Natural killer cell (primary cell): ENCODE data around the gene ERVV-1. TPM values are rescaled to one million over a fixed set of nuclear protein-coding genes. Genes with fewer than 3 reads are reported as not detected.
A peak's percentile ranks its signal among the peaks of the same experiment; 100 is the strongest.

Source experiments
- ATAC-seq, 3 donors: fragments of 150-1000 bp in 2 of 3; fragments of 200-7000 bp in 1 of 3; cut with Tn5 transposase; 1 replicate in 1 of 3; 2 replicates in 2 of 3; pipeline ENCODE4 v1.10.0; 2021; ENCODE audit warnings: mild to moderate bottlenecking in 2 of 3, moderate library complexity in 2 of 3
- DNase-seq, 2 donors: peaks; one replicate each; pipeline versions ENCODE4 v3.0.0 to v3.0.0-alpha.2; 2013 to 2021; ENCODE audit warnings: mixed read lengths in 1 of 2
- H3K27ac ChIP-seq: one replicate; pipeline ENCODE4 v1.5.1; 2013; ENCODE audit warnings: mild to moderate bottlenecking, low read length
- H3K27me3 ChIP-seq: one replicate; pipeline ENCODE4 v1.6.1; 2013; ENCODE audit warnings: low read length; ENCODE audit not compliant: control insufficient read depth, insufficient read depth
- H3K36me3 ChIP-seq: one replicate; pipeline ENCODE4 v1.6.1; 2013; ENCODE audit warnings: low read length; ENCODE audit not compliant: control insufficient read depth, insufficient read depth
- H3K4me1 ChIP-seq: one replicate; pipeline ENCODE4 v1.6.1; 2013; ENCODE audit warnings: low read length; ENCODE audit not compliant: control insufficient read depth, insufficient read depth
- H3K4me3 ChIP-seq: one replicate; pipeline ENCODE4 v1.5.1; 2013; ENCODE audit warnings: low read length
- H3K9me3 ChIP-seq: one replicate; pipeline ENCODE4 v1.6.1; 2013; ENCODE audit warnings: low read length; ENCODE audit not compliant: control insufficient read depth, insufficient read depth
- H3K27ac Mint-ChIP-seq, 2 donors: one replicate each; pipeline ENCODE4 v1.8.0; 2022; ENCODE audit warnings: mild to moderate bottlenecking in 2 of 2, mixed read lengths in 2 of 2, moderate library complexity in 1 of 2
- H3K27me3 Mint-ChIP-seq, 2 donors: one replicate each; pipeline ENCODE4 v1.8.0; 2022; ENCODE audit warnings: low read depth in 2 of 2, mixed read lengths in 2 of 2
- H3K36me3 Mint-ChIP-seq: one replicate; pipeline ENCODE4 v1.8.0; 2022; ENCODE audit warnings: mixed read lengths
- H3K4me1 Mint-ChIP-seq, 2 donors: one replicate each; pipeline ENCODE4 v1.8.0; 2022; ENCODE audit warnings: mixed read lengths in 2 of 2
- H3K4me3 Mint-ChIP-seq: one replicate; pipeline ENCODE4 v1.8.0; 2022; ENCODE audit warnings: mild to moderate bottlenecking, moderate library complexity, mixed read lengths
- H3K9me3 Mint-ChIP-seq, 2 donors: one replicate each; pipeline ENCODE4 v1.8.0; 2022; ENCODE audit warnings: mixed read lengths in 2 of 2
- CTCF ChIP-seq: fragments of 200-600 bp; IDR thresholded peaks from one replicate; pipeline ENCODE4 v1.8.0; 2022; ENCODE audit warnings: antibody characterized with exemption
- WGBS: methylation state at CpG from one replicate; pipeline ENCODE4 v1.1.7; 2013; ENCODE audit warnings: missing lambda C conversion rate; ENCODE audit not compliant: insufficient coverage; 5-methylcytosine and 5-hydroxymethylcytosine counted together
- intact Hi-C: fragments of 100-400 bp; cut with micrococcal nuclease; formaldehyde crosslinking; loops from one replicate; pipeline ENCODE4 v1.14.2; 2022
- total RNA-seq, 4 donors: library from RNA; stranded (reverse); fragments of 120-200 nt in 1 of 4; gene quantifications; one replicate each; pipeline versions ENCODE4 v1.2.3 to v1.2.4, GENCODE V29; 2013 to 2022

The ERVV-1 gene
- total RNA-seq, 3 donors from 2014 or later (not counting 1 experiment from before 2014, with no cell fraction given): not detected

- Mint-ChIP-seq H3K4me1 (peaks cover 8 to 14% of the 10 kb centered on the region in 2 donors), H3K4me3 (peak overlapping the region; percentile 55), H3K27ac (peak overlapping the region; percentile 35 to 55), H3K9me3 (peaks cover 0 to 3% of the 10 kb centered on the region in 2 donors), H3K27me3 (peaks cover 0 to 15% of the 10 kb centered on the region in 2 donors), H3K36me3 (peaks cover 1% of the 10 kb centered on the region)
- intact Hi-C loops: no loop called here
- H3K36me3 ChIP-seq: no peaks in the 10 kb centered on the region
- H3K27me3 ChIP-seq: no peaks in the 10 kb centered on the region
- 29% methylated on average over 26 of the region's 26 CpGs for WGBS
- peak in 1 of 2 donors; percentile 1 for DNase-seq
- H3K27ac ChIP-seq: no peak overlapping the region
- H3K9me3 ChIP-seq: no peaks in the 10 kb centered on the region
- peaks cover 16% of the 10 kb centered on the region for H3K4me1 ChIP-seq
- TF ChIP-seq CTCF: no peak
- ATAC-seq: peak in 1 of 3 donors; percentile 4
- peak overlapping the region; percentile 51 for H3K4me3 ChIP-seq
These were observed 21.4 kb upstream of the ERVV-1 start for GRCh38 chr19:52992109-52993004.

- Histone ChIP-seq H3K4me1 (peaks cover 16% of the 10 kb centered on the region), H3K27ac (no peak overlapping the region), H3K4me3 (peak overlapping the region; percentile 51), H3K9me3 (no peaks in the 10 kb centered on the region), H3K36me3 (no peaks in the 10 kb centered on the region), H3K27me3 (peaks cover 3% of the 10 kb centered on the region)
- peak overlapping the region; percentile 78 for H3K4me3 Mint-ChIP-seq
- peak; percentile 76 to 96 (median 92) for ATAC-seq
- H3K4me1 Mint-ChIP-seq: peaks cover 8 to 14% of the 10 kb centered on the region in 2 donors
- intact Hi-C loops: no loop called here
- peaks cover 6 to 18% of the 10 kb centered on the region in 2 donors for H3K27me3 Mint-ChIP-seq
- TF ChIP-seq CTCF: peak; percentile 74
- H3K9me3 Mint-ChIP-seq: peaks cover 0 to 3% of the 10 kb centered on the region in 2 donors
- WGBS: 3% methylated on average over 40 of the region's 50 CpGs
- no peaks in the 10 kb centered on the region for H3K36me3 Mint-ChIP-seq
- peak; percentile 74 to 78 for DNase-seq
- peak overlapping the region in 1 of 2 donors; percentile 24 for H3K27ac Mint-ChIP-seq
These were observed 20.2 kb upstream of the ERVV-1 start for GRCh38 chr19:52993342-52994178.

- no peak for DNase-seq
- 93% methylated on average over 6 of the region's 7 CpGs for WGBS
- Histone ChIP-seq H3K4me3 (no peak overlapping the region), H3K9me3 (no peaks in the 10 kb centered on the region), H3K27ac (no peak overlapping the region), H3K4me1 (peaks cover 16% of the 10 kb centered on the region), H3K36me3 (no peaks in the 10 kb centered on the region), H3K27me3 (peaks cover 3% of the 10 kb centered on the region)
- TF ChIP-seq CTCF: no peak
- Mint-ChIP-seq H3K27ac (no peak overlapping the region), H3K27me3 (peaks cover 16 to 21% of the 10 kb centered on the region in 2 donors), H3K4me3 (no peak overlapping the region), H3K9me3 (peaks cover 0 to 3% of the 10 kb centered on the region in 2 donors), H3K4me1 (peaks cover 8 to 14% of the 10 kb centered on the region in 2 donors), H3K36me3 (no peaks in the 10 kb centered on the region)
- intact Hi-C loops: no loop called here
- no peak for ATAC-seq
These were observed 18.0 kb upstream of the ERVV-1 start for GRCh38 chr19:52995711-52996110.
